ENCODE data around the gene MAT1A. TPM values are rescaled to one million over a fixed set of nuclear protein-coding genes. Genes with fewer than 3 reads are reported as not detected.

Gene MAT1A
- polyA plus RNA-seq, 1 experiment = not detected

GRCh38 chr10:80283119-80283518, 6.3 kb downstream of the MAT1A start:
- CTCF ChIA-PET = no interaction called here
- DNase-seq (ENCODE audit: low read depth) = no peak
- POLR2A ChIA-PET = no interaction called here
- Histone ChIP-seq H3K36me3 (ENCODE audit: control insufficient read depth, insufficient read depth, low read length) (no peaks in the 10 kb centered on the region), H3K4me3 (ENCODE audit: low read depth, low read length) (no peak overlapping the region), H3K27me3 (ENCODE audit: control insufficient read depth, insufficient read depth, low read length) (no peaks in the 10 kb centered on the region)
- TF ChIP-seq CTCF (IDR thresholded peaks at IDR 0.05; ENCODE audit: insufficient read depth, low read depth, low read length) = no peak

GRCh38 chr10:80281784-80282765, 7.4 kb downstream of the MAT1A start:
- ChIA-PET POLR2A (no interaction called here), CTCF (no interaction called here)
- no peak for DNase-seq (ENCODE audit: low read depth)
- TF ChIP-seq CTCF (IDR thresholded peaks at IDR 0.05; ENCODE audit: insufficient read depth, low read depth, low read length) = no peak
- Histone ChIP-seq H3K27me3 (ENCODE audit: control insufficient read depth, insufficient read depth, low read length) (no peaks in the 10 kb centered on the region), H3K4me3 (ENCODE audit: low read depth, low read length) (no peak overlapping the region), H3K36me3 (ENCODE audit: control insufficient read depth, insufficient read depth, low read length) (no peaks in the 10 kb centered on the region)

GRCh38 chr10:80281292-80281691, 8.2 kb downstream of the MAT1A start:
- TF ChIP-seq CTCF (IDR thresholded peaks at IDR 0.05; ENCODE audit: insufficient read depth, low read depth, low read length) = no peak
- ChIA-PET POLR2A (no interaction called here), CTCF (no interaction called here)
- H3K4me3 ChIP-seq (ENCODE audit: low read depth, low read length) = no peak overlapping the region
- no peak for DNase-seq (ENCODE audit: low read depth)
- no peaks in the 10 kb centered on the region for H3K27me3 ChIP-seq (ENCODE audit: control insufficient read depth, insufficient read depth, low read length)
- H3K36me3 ChIP-seq (ENCODE audit: control insufficient read depth, insufficient read depth, low read length) = no peaks in the 10 kb centered on the region

- ChIA-PET CTCF (interaction anchor here (1.5 kb wide), 1 partner anchor 20 kb away, joined by 7 read pairs; no protein-coding TSS in a partner anchor), POLR2A (no interaction called here)
- no peak for TF ChIP-seq CTCF (IDR thresholded peaks at IDR 0.05; ENCODE audit: insufficient read depth, low read depth, low read length)
Measured at GRCh38 chr10:80280071-80280800, 9.2 kb downstream of the MAT1A start.

GRCh38 chr10:80279146-80279545, 10.3 kb downstream of the MAT1A start:
- no peak for TF ChIP-seq CTCF (IDR thresholded peaks at IDR 0.05; ENCODE audit: insufficient read depth, low read depth, low read length)
- Histone ChIP-seq H3K36me3 (ENCODE audit: control insufficient read depth, insufficient read depth, low read length) (no peaks in the 10 kb centered on the region), H3K4me3 (ENCODE audit: low read depth, low read length) (no peak overlapping the region), H3K27me3 (ENCODE audit: control insufficient read depth, insufficient read depth, low read length) (no peaks in the 10 kb centered on the region)
- ChIA-PET CTCF (no interaction called here), POLR2A (no interaction called here)
- no peak for DNase-seq (ENCODE audit: low read depth)

More at GRCh38 chr10:80280071-80280800, 9.2 kb downstream of the MAT1A start:
- no peak for DNase-seq (ENCODE audit: low read depth)
- no peaks in the 10 kb centered on the region for H3K36me3 ChIP-seq (ENCODE audit: control insufficient read depth, insufficient read depth, low read length)
- no peak overlapping the region for H3K4me3 ChIP-seq (ENCODE audit: low read depth, low read length)
- H3K27me3 ChIP-seq (ENCODE audit: control insufficient read depth, insufficient read depth, low read length) = no peaks in the 10 kb centered on the region
